HEK293T (cell line): ENCODE results near the gene NABP2.

Experiments used
- ARNT ChIP-seq: fragments of 450-650 bp; IDR thresholded peaks from 2 replicates; pipeline ENCODE4 v1.6.1; 2017; ENCODE audit warnings: mild to moderate bottlenecking
- BHLHE40 ChIP-seq: fragments of 450-650 bp; IDR thresholded peaks from 2 replicates; pipeline ENCODE4 v1.6.1; 2016; ENCODE audit warnings: mild to moderate bottlenecking, moderate library complexity, borderline replicate concordance
- CTBP1 ChIP-seq: fragments of 450-650 bp; IDR thresholded peaks from 2 replicates; pipeline ENCODE4 v1.6.1; 2016; ENCODE audit warnings: borderline replicate concordance
- ELF4 ChIP-seq: fragments of 450-650 bp; IDR thresholded peaks from 2 replicates; pipeline ENCODE4 v1.6.1; 2017; ENCODE audit warnings: antibody characterized with exemption
- FOXA1 ChIP-seq: fragments of 450-650 bp; IDR thresholded peaks from 2 replicates; pipeline ENCODE4 v1.6.1; 2016; ENCODE audit warnings: mild to moderate bottlenecking
- FOXK2 ChIP-seq: fragments of 450-650 bp; IDR thresholded peaks from 2 replicates; pipeline ENCODE4 v1.6.1; 2016; ENCODE audit warnings: mild to moderate bottlenecking
- PKNOX1 ChIP-seq: fragments of 450-650 bp; IDR thresholded peaks from 2 replicates; pipeline ENCODE4 v1.6.1; 2016
- SP1 ChIP-seq: fragments of 450-650 bp; IDR thresholded peaks from 2 replicates; pipeline ENCODE4 v1.6.1; 2017
- SUZ12 ChIP-seq: fragments of 450-650 bp; IDR thresholded peaks from 2 replicates; pipeline ENCODE4 v1.6.1; 2016; ENCODE audit warnings: mild to moderate bottlenecking
- ZNF384 ChIP-seq: fragments of 450-650 bp; IDR thresholded peaks from 2 replicates; pipeline ENCODE4 v1.6.1; 2016

DNA sequence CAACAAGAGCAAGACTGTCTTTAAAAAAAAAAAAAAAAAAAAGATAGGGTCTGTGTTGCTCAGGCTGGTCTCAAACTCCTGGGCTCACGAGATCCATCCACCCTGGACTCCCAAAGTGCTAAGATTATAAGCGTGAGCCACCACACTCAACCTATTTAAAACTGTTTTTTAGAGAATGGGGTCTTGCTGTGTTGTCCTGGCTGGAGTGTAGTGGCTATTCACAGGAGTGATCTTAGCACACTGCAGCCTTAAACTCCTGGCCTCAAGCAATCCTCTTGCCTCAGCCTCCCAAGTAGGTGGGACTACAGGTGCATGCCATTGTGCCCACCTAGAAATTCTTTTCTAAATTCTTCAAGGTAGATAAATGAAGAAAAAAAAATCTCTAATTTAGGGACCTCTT, 50.2 kb downstream of the NABP2 start:
- no peak for TF ChIP-seq ARNT
- TF ChIP-seq FOXA1, result no peak
- no peak for TF ChIP-seq ZNF384
- no peak for TF ChIP-seq CTBP1
- no peak for TF ChIP-seq PKNOX1
- no peak for TF ChIP-seq SP1
- TF ChIP-seq FOXK2, result no peak
- TF ChIP-seq ELF4, result no peak
- TF ChIP-seq SUZ12, result no peak
- TF ChIP-seq BHLHE40, result no peak
